HepG2 (cell line): ENCODE results near the gene ZNF792. TPM values are rescaled to one million over a fixed set of nuclear protein-coding genes. Genes with fewer than 3 reads are reported as not detected.
A peak's percentile ranks its signal among the peaks of the same experiment; 100 is the strongest.
"Not testable (repeated sequence)": the region's sequence is repeated elsewhere in the genome, so short reads cannot be mapped to it uniquely, and the experiment has no call there.

ENCODE experiments used
- ATAC-seq: fragments of 200-7000 bp; cut with Tn5 transposase; 3 replicates; pipeline ENCODE4 v1.9.1; 2020; ENCODE audit warnings: mild to moderate bottlenecking, moderate library complexity
- BruUV-seq: library from RNA; stranded (reverse); fragments of 400-500 nt; replicated peaks from 2 replicates; lab custom pipeline; 2021; lab: Mats Ljungman, UMichigan
- CTCF ChIA-PET: fragments of 300-600 bp; formaldehyde crosslinking; extraction: SDS; loops from one replicate; lab custom pipeline; 2021; ENCODE audit warnings: low total read pairs, inconsistent platforms, low intra/inter-chr PET ratio; lab: Yijun Ruan, JAX
- POLR2A ChIA-PET: fragments of 350-600 bp; sonication (Branson Sonifier 250); formaldehyde crosslinking; loops from one replicate; lab custom pipeline; 2020; ENCODE audit warnings: antibody characterized with exemption, inconsistent platforms; lab: Yijun Ruan, JAX
- DNase-seq: peaks from one replicate; pipeline ENCODE4 v3.0.0-alpha.2; 2015; ENCODE audit warnings: low spot score
- FAIRE-seq: peaks from 3 replicates; lab custom pipeline; 2011; peaks lifted over from hg19 to GRCh38; lab: Jason Lieb, UNC
- H2AFZ ChIP-seq: one replicate; pipeline ENCODE4 v1.6.1; 2011; ENCODE audit warnings: low read length, inconsistent platforms
- H3K27ac ChIP-seq: fragments of 300-600 bp; 3 replicates; pipeline ENCODE4 v1.8.0; 2011; ENCODE audit warnings: mixed run types, mild to moderate bottlenecking, mixed read lengths, low read length, inconsistent platforms; ENCODE audit not compliant: insufficient read depth; ENCODE audit errors: extremely low read length
- H3K27me3 ChIP-seq, 2 experiments: fragments of 200-600 bp in 1 of 2; 2 replicates in 1 of 2; 3 replicates in 1 of 2; pipeline versions ENCODE4 v1.6.0 to v1.8.0; 2011; ENCODE audit warnings: low read length in 2 of 2, mild to moderate bottlenecking in 2 of 2, moderate library complexity in 2 of 2, inconsistent platforms in 1 of 2; ENCODE audit not compliant: insufficient read depth in 2 of 2, control insufficient read depth in 1 of 2
- H3K36me3 ChIP-seq, 2 experiments: fragments of 200-600 bp in 1 of 2; replicated peaks in 1 of 2; 2 replicates in 1 of 2; 3 replicates in 1 of 2; pipeline versions ENCODE4 v1.5.1 to v1.8.0; 2011; ENCODE audit warnings: low read length in 2 of 2, inconsistent platforms in 1 of 2; ENCODE audit not compliant: insufficient read depth in 2 of 2, control insufficient read depth in 1 of 2
- H3K4me1 ChIP-seq: 2 replicates; pipeline ENCODE4 v1.5.1; 2012; ENCODE audit warnings: low read length, inconsistent platforms; ENCODE audit not compliant: insufficient read depth
- H3K4me2 ChIP-seq: 2 replicates; pipeline ENCODE4 v1.6.0; 2011; ENCODE audit warnings: low read depth, low read length, inconsistent platforms
- H3K4me3 ChIP-seq, 3 experiments: fragments of 200-600 bp in 1 of 3; sonication (generic), shearing (Covaris generic) in 1 of 3; replicated peaks in 1 of 3; 2 replicates each; pipeline ENCODE4 v1.5.1; 2011 to 2016; ENCODE audit warnings: low read length in 3 of 3, inconsistent platforms in 2 of 3, low read depth in 2 of 3, mild to moderate bottlenecking in 2 of 3, control low read depth in 1 of 3, mixed read lengths in 1 of 3; ENCODE audit not compliant: insufficient read depth in 1 of 3
- H3K79me2 ChIP-seq: one replicate; pipeline ENCODE4 v1.6.1; 2011; ENCODE audit warnings: low read length, inconsistent platforms; ENCODE audit not compliant: insufficient read depth
- H3K9ac ChIP-seq: 2 replicates; pipeline ENCODE4 v1.6.0; 2011; ENCODE audit warnings: mild to moderate bottlenecking, low read depth, low read length, inconsistent platforms; ENCODE audit not compliant: insufficient read depth
- H3K9me3 ChIP-seq: 2 replicates; pipeline ENCODE4 v1.5.1; 2012; ENCODE audit warnings: mild to moderate bottlenecking, low read length
- H4K20me1 ChIP-seq: 2 replicates; pipeline ENCODE4 v1.6.0; 2011; ENCODE audit warnings: inconsistent platforms, mild to moderate bottlenecking, low read length, moderate library complexity; ENCODE audit not compliant: insufficient read depth
- EED ChIP-seq: sonication (generic); formaldehyde crosslinking; IDR thresholded peaks from 2 replicates; pipeline ENCODE4 v1.5.0; 2020; ENCODE audit warnings: mild to moderate bottlenecking, missing genetic modification reagents
- GATAD1 ChIP-seq: IDR thresholded peaks from 2 replicates; pipeline ENCODE4 v1.6.1; 2016; ENCODE audit warnings: missing genetic modification reagents, missing compliant biosample characterization
- GFI1 ChIP-seq: sonication (generic); formaldehyde crosslinking; IDR thresholded peaks from 2 replicates; pipeline ENCODE4 v1.5.0; 2020; ENCODE audit warnings: missing genetic modification reagents, mild to moderate bottlenecking, borderline replicate concordance
- MYNN ChIP-seq: sonication (generic); formaldehyde crosslinking; IDR thresholded peaks from 2 replicates; pipeline ENCODE4 v1.4.0; 2020; ENCODE audit warnings: mild to moderate bottlenecking, low read depth, missing genetic modification reagents
- PHF8 ChIP-seq: sonication (generic); formaldehyde crosslinking; IDR thresholded peaks from 2 replicates; pipeline ENCODE4 v1.5.0; 2020; ENCODE audit warnings: missing genetic modification reagents
- RBAK ChIP-seq: sonication (generic); formaldehyde crosslinking; IDR thresholded peaks from 2 replicates; pipeline ENCODE4 v1.5.1; 2020; ENCODE audit warnings: mild to moderate bottlenecking, missing genetic modification reagents
- ZBTB21 ChIP-seq: sonication (generic); formaldehyde crosslinking; IDR thresholded peaks from 2 replicates; pipeline ENCODE4 v1.4.0; 2020; ENCODE audit warnings: missing genetic modification reagents
- ZNF333 ChIP-seq: sonication (generic); formaldehyde crosslinking; IDR thresholded peaks from 2 replicates; pipeline ENCODE4 v1.4.0; 2020; ENCODE audit warnings: mild to moderate bottlenecking, missing genetic modification reagents, borderline replicate concordance
- ZNF740 ChIP-seq: sonication (generic); formaldehyde crosslinking; IDR thresholded peaks from 2 replicates; pipeline ENCODE4 v1.4.0; 2020; ENCODE audit warnings: missing genetic modification reagents
- ZNF746 ChIP-seq: sonication (generic); formaldehyde crosslinking; IDR thresholded peaks from 2 replicates; pipeline ENCODE4 v1.8.0; 2022; ENCODE audit warnings: mild to moderate bottlenecking, missing genetic modification reagents
- ZNF761 ChIP-seq: sonication (generic); formaldehyde crosslinking; conservative IDR thresholded peaks from 2 replicates; pipeline ENCODE4 v1.4.0; 2020; ENCODE audit warnings: mild to moderate bottlenecking, missing genetic modification reagents
- ZSCAN5A ChIP-seq: sonication (generic); formaldehyde crosslinking; IDR thresholded peaks from 2 replicates; pipeline ENCODE4 v1.8.0; 2022; ENCODE audit warnings: mild to moderate bottlenecking, missing genetic modification reagents, borderline replicate concordance
- WGBS: methylation state at CpG from one replicate; pipeline ENCODE4 v1.1.6; 2017; ENCODE audit warnings: low lambda C conversion rate; 5-methylcytosine and 5-hydroxymethylcytosine counted together
- in situ Hi-C: cut with HindIII; loops from 2 replicates; pipeline ENCODE4 v1.10.0; 2017; ENCODE audit warnings: low pct_unique_long_range_greater_than_20kb; ENCODE audit not compliant: extremely low pct_ligation_motif_present
- intact Hi-C: fragments of 100-400 bp; cut with micrococcal nuclease; formaldehyde crosslinking; loops from one replicate; pipeline ENCODE4 v1.10.0; 2022; ENCODE audit not compliant: unreplicated experiment
- polyA plus RNA-seq, 8 experiments: library from polyadenylated mRNA; depleted of rRNA in 3 of 8; stranded (reverse) in 7 of 8; unstranded in 1 of 8; fragments of >200 nt; fragmentation: Illumina TruSeq in 4 of 8; extraction: Trizol in 4 of 8; gene quantifications; 2 replicates each; pipeline versions ENCODE4 v1.2.1 to v1.2.3, GENCODE V29; 2011 to 2016; ENCODE audit warnings: low read depth in 4 of 8, missing spikeins in 1 of 8, mixed read lengths in 1 of 8; ENCODE audit not compliant: insufficient read depth in 1 of 8
- total RNA-seq, 5 experiments: library from RNA; depleted of rRNA; stranded (reverse); fragments of >200 nt; fragmentation: Illumina TruSeq; extraction: Trizol; gene quantifications; 2 replicates each; pipeline ENCODE4 v1.2.3, GENCODE V29; 2016; ENCODE audit warnings: low read depth in 1 of 5
- TF ChIP-seq, protein P1 (sequence below): sonication (generic); formaldehyde crosslinking; IDR thresholded peaks from 2 replicates; pipeline ENCODE4 v1.5.0; 2020; ENCODE audit warnings: mild to moderate bottlenecking, missing genetic modification reagents
- TF ChIP-seq, protein P2 (sequence below): sonication (generic); formaldehyde crosslinking; IDR thresholded peaks from 2 replicates; pipeline ENCODE4 v1.5.1; 2020; ENCODE audit warnings: mild to moderate bottlenecking, missing genetic modification reagents, borderline replicate concordance

The ZNF792 gene
- total and polyA plus RNA-seq, 2 of the 13 experiments (the other 11 are each of a cell fraction or from before 2014, with no cell fraction given) = 5.5 to 11.5 TPM

DNA sequence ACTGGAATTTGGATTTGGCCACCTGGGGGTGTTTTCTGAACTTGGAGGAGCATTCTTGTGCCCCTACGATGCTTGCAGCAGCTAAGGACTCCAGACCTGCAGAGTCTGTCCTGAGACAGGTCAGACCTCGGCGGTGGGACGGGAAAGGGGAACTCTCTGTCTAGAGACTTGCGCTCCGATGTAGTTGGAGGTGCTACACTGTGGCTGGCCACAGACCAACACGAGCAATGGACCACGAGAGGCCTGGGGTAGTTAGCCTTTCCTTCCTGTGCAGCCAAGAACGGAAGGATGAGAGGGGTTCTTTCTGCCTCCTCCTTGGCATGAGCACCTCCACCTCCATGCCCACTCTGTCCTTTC lies 30.2 kb upstream of the ZNF792 start (continued):
- TF ChIP-seq, protein P1, sequence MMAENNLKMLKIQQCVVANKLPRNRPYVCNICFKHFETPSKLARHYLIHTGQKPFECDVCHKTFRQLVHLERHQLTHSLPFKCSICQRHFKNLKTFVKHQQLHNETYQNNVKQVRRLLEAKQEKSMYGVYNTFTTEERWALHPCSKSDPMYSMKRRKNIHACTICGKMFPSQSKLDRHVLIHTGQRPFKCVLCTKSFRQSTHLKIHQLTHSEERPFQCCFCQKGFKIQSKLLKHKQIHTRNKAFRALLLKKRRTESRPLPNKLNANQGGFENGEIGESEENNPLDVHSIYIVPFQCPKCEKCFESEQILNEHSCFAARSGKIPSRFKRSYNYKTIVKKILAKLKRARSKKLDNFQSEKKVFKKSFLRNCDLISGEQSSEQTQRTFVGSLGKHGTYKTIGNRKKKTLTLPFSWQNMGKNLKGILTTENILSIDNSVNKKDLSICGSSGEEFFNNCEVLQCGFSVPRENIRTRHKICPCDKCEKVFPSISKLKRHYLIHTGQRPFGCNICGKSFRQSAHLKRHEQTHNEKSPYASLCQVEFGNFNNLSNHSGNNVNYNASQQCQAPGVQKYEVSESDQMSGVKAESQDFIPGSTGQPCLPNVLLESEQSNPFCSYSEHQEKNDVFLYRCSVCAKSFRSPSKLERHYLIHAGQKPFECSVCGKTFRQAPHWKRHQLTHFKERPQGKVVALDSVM (CRISPR knock-in tag) = no peak
- TF ChIP-seq ZNF746 (CRISPR knock-in tag) (no peak), ZNF333 (CRISPR knock-in tag) (0 out of 2 replicates have a peak, but pooled peaks have one; percentile 23), ZNF740 (CRISPR knock-in tag) (no peak), GFI1 (no peak), EED (CRISPR knock-in tag) (no peak), MYNN (CRISPR knock-in tag) (no peak), PHF8 (no peak), ZNF761 (CRISPR knock-in tag) (no peak), RBAK (CRISPR knock-in tag) (no peak), ZSCAN5A (CRISPR knock-in tag) (no peak), GATAD1 (no peak), ZBTB21 (CRISPR knock-in tag) (no peak)
- TF ChIP-seq, protein P2, sequence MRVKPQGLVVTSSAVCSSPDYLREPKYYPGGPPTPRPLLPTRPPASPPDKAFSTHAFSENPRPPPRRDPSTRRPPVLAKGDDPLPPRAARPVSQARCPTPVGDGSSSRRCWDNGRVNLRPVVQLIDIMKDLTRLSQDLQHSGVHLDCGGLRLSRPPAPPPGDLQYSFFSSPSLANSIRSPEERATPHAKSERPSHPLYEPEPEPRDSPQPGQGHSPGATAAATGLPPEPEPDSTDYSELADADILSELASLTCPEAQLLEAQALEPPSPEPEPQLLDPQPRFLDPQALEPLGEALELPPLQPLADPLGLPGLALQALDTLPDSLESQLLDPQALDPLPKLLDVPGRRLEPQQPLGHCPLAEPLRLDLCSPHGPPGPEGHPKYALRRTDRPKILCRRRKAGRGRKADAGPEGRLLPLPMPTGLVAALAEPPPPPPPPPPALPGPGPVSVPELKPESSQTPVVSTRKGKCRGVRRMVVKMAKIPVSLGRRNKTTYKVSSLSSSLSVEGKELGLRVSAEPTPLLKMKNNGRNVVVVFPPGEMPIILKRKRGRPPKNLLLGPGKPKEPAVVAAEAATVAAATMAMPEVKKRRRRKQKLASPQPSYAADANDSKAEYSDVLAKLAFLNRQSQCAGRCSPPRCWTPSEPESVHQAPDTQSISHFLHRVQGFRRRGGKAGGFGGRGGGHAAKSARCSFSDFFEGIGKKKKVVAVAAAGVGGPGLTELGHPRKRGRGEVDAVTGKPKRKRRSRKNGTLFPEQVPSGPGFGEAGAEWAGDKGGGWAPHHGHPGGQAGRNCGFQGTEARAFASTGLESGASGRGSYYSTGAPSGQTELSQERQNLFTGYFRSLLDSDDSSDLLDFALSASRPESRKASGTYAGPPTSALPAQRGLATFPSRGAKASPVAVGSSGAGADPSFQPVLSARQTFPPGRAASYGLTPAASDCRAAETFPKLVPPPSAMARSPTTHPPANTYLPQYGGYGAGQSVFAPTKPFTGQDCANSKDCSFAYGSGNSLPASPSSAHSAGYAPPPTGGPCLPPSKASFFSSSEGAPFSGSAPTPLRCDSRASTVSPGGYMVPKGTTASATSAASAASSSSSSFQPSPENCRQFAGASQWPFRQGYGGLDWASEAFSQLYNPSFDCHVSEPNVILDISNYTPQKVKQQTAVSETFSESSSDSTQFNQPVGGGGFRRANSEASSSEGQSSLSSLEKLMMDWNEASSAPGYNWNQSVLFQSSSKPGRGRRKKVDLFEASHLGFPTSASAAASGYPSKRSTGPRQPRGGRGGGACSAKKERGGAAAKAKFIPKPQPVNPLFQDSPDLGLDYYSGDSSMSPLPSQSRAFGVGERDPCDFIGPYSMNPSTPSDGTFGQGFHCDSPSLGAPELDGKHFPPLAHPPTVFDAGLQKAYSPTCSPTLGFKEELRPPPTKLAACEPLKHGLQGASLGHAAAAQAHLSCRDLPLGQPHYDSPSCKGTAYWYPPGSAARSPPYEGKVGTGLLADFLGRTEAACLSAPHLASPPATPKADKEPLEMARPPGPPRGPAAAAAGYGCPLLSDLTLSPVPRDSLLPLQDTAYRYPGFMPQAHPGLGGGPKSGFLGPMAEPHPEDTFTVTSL (CRISPR knock-in tag) = no peak

GRCh38 chr19:34992582-34992981 lies 28.6 kb upstream of the ZNF792 start:
- ATAC-seq, H3K9ac ChIP-seq, H4K20me1 ChIP-seq, H3K4me3 ChIP-seq, H3K27ac ChIP-seq, in situ Hi-C loops, BruUV-seq, H3K4me2 ChIP-seq, FAIRE-seq, H3K79me2 ChIP-seq, POLR2A ChIA-PET, CTCF ChIA-PET, H2AFZ ChIP-seq, H3K9me3 ChIP-seq, H3K36me3 ChIP-seq, intact Hi-C loops, DNase-seq: not testable (repeated sequence)
- Histone ChIP-seq H3K4me1 (peaks cover 60% of the 10 kb centered on the region), H3K27me3 (peaks cover 0 to 17% of the 10 kb centered on the region in 2 experiments; a peak in 3 of 5 replicates)
- whole genome bisulfite sequencing = 71% methylated on average over 7 of the region's 7 CpGs
